Vagina (tissue), 2 donors: ENCODE results near the gene NPTX2.

ENCODE experiments used
- POLR2A ChIP-seq, 2 donors: fragments of 450-650 bp; IDR thresholded peaks; one replicate each; pipeline ENCODE4 v1.6.1; 2017; ENCODE audit warnings: antibody characterized with exemption in 2 of 2, mild to moderate bottlenecking in 2 of 2, moderate library complexity in 2 of 2
- POLR2AphosphoS5 ChIP-seq, 2 donors: sonication (generic); formaldehyde crosslinking; IDR thresholded peaks; one replicate each; pipeline ENCODE4 v1.9.0; 2017; ENCODE audit warnings: antibody characterized with exemption in 2 of 2, mild to moderate bottlenecking in 2 of 2, low read depth in 1 of 2; ENCODE audit not compliant: insufficient read depth in 1 of 2
- TF ChIP-seq, protein P1 (sequence below), 3 experiments: fragments of 450-650 bp in 2 of 3; fragments of 200-600 bp in 1 of 3; sonication (generic) in 1 of 3; IDR thresholded peaks; one replicate each; pipeline ENCODE4 v1.5.1; 2017 to 2019; ENCODE audit warnings: antibody characterized with exemption in 3 of 3, mild to moderate bottlenecking in 2 of 3, moderate library complexity in 2 of 3

DNA sequence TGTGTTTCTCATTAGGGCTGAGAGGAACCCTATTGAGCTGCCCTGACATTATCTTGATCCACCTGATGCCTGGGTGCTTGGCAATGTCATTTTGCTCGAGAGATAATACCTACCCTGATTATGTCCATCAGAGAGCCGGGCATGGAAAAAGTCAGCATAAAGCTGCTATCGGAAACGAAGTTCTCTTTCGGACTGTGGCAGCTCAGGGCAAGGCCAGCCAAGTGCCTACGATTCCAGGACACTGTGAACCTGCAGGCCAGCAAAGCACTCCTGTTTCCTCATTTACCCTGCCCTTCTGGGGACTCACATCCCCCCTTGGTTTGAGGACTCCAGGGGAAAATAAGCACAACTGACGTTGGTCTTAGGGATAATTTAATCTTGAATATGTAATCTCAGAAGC is 25.2 kb upstream of the NPTX2 start:
- TF ChIP-seq, protein P1, sequence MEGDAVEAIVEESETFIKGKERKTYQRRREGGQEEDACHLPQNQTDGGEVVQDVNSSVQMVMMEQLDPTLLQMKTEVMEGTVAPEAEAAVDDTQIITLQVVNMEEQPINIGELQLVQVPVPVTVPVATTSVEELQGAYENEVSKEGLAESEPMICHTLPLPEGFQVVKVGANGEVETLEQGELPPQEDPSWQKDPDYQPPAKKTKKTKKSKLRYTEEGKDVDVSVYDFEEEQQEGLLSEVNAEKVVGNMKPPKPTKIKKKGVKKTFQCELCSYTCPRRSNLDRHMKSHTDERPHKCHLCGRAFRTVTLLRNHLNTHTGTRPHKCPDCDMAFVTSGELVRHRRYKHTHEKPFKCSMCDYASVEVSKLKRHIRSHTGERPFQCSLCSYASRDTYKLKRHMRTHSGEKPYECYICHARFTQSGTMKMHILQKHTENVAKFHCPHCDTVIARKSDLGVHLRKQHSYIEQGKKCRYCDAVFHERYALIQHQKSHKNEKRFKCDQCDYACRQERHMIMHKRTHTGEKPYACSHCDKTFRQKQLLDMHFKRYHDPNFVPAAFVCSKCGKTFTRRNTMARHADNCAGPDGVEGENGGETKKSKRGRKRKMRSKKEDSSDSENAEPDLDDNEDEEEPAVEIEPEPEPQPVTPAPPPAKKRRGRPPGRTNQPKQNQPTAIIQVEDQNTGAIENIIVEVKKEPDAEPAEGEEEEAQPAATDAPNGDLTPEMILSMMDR (IDR thresholded peaks at IDR 0.05), result no peak
- no peak for TF ChIP-seq POLR2A (IDR thresholded peaks at IDR 0.05)
- TF ChIP-seq POLR2AphosphoS5 (IDR thresholded peaks at IDR 0.05; ENCODE audit: insufficient read depth in 1 of 2, low read depth in 1 of 2), result no peak
